ENCODE results near the gene GNAZ.

The GNAZ gene

DNA sequence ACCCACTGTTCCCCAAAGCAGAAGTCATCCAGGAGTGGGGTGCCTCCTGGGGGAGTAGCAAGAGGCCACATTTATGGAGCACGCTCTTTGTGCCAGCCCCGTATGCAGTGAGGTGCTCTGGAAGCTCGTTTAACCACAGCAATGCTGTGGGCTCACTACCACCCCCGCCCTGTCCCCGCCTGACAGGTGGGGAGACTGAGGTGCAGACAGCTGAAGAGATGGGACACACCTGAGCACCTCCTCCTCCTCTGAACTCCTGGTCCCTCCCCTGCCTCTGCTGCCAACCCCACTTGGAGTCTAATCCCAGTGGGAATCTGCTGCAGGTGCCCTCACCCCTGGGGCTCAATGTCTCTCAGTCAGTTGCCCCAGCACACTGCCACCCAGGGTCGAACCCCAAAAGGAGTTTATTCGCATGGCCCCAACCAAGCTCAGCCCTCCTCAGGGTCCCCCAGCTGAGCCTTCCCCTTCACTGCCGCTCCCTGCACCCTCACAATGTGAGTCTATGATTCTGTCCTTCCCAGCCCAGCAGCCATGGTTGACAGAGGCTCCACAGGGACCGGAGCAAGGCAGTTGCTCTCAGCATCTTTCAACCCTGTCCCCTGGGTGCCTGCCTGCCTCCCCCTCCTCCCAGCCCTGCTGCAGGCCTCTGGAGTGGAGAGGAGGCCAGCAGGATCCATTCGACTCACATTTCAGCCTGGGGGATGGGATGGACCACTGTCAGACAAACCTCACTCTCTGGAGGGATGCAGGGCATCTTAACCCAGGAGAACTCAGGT lies 96.7 kb downstream of the GNAZ start:
- in situ Hi-C loops (cut with MboI; ENCODE audit: low sequenced_read_pairs) = no loop called here

DNA sequence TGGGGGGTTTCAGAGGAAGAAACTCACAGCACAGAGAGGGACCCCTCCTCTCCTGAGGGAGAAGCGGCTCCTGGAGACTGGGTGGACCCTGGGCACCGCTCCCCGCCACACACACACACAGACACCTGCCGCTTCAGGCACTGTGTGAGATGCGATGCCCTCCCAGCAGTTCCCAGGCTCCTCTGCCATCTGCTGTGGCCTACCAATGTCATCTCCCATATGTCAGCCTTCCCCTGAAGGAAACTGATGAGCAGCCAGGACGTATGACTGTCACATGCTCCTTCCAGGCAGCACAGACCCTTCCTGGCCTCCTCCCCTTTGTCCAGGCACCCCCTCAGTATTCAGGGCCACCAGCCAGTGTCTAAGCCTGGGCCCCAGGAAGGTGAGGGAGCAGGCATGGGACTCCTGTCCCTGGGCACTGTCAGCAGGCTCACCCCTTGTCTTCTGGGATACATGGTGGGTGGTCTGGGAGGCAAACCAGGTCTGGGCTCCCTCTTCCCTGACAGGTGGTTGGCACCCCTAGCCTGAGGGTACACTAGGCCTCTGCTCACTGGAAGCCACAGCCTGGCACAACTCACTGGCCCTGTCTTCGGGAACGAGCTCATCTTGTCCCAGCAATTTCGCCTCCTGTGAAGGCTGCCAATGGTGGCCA lies 98.2 kb downstream of the GNAZ start:
- in situ Hi-C loops (cut with MboI; ENCODE audit: low sequenced_read_pairs) = no loop called here

DNA sequence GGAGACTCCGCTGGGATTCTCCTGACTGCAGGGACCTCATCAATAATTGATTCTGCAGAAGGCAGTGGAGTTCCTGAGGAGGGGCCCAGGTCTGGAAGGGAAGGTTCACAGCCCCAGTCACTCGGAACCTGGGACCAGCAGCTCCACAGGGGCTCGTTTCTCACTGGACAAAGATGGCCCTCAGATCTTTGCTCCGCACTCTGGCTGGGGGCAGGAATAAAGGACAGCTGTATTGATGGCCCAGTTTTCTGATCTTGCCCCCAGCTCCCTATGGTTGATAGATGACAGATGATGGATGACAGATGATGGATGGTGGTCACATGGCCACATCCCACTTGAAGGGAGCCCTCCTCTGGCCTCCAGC lies 98.7 kb downstream of the GNAZ start:
- in situ Hi-C loops (cut with MboI; ENCODE audit: low sequenced_read_pairs) = no loop called here

Data from HL-60/S4 treated with phorbol 12-myristate 13-acetate at 8.2 ng/mL for 4 days and 3 days (cell line).